ENCODE measurements around the gene MICU2. TPM values are rescaled to one million over a fixed set of nuclear protein-coding genes. Genes with fewer than 3 reads are reported as not detected.

MICU2 gene
- total RNA-seq, 1 experiment from 2014 or later = 41.4 TPM

Other genes starting within 250 kb of the MICU2 start
- 39.3 and 48.2 TPM in 2 replicates for gene ZDHHC20, start 144.9 kb downstream of the MICU2 start, total RNA-seq (2014; rRNA removed; shearing (Covaris generic))
- 0.56 TPM in 1 of 2 replicates, not detected in the other for gene FGF9, start 66.9 kb upstream of the MICU2 start, total RNA-seq (2014; rRNA removed; shearing (Covaris generic))